ENCODE measurements around the gene TMEM203.
A peak's percentile ranks its signal among the peaks of the same experiment; 100 is the strongest.

The TMEM203 gene

DNA sequence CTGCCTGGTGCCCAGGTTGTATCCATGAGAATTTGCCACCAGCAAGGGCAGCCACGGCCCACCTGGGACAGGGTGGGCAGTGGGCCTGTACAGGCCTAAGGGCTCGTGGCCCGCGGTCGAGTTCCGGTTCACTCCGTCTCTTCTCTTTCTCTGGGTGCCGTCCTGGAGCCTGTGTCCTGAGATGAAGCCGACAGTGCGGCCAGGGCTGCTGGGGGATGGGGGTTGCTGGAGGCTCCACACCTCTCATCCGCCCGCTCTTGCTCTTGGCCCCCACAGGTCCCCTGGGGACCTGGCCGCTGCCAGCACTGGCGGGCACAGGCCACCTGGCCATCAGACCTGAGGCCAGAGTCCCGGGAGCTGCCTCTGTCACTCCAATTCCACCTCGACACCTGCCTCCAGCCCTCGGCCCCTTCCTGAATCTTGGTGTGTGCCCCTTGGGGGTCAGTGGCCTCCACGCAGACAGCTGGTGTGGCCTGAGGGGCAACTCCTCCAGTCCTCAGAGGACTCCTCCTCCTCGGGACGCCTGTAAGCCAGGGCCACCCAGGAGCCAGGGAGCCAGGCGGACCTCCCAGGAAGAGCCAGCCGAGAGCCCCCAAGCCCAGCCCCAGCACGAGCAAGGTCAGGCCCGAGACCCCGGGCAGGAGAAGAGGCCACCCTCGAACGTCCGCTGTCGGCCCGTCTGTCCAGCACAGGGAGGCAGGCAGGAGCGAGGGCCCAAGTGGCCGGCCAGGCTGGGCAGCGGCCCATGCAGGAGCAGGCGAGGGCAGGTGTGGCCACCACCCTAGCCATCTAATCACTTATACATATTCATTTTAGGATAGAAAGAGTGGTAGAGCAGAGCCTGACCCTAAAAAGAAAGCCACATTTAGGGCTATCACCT is 40.8 kb downstream of the TMEM203 start:
- TF ChIP-seq, protein P1, sequence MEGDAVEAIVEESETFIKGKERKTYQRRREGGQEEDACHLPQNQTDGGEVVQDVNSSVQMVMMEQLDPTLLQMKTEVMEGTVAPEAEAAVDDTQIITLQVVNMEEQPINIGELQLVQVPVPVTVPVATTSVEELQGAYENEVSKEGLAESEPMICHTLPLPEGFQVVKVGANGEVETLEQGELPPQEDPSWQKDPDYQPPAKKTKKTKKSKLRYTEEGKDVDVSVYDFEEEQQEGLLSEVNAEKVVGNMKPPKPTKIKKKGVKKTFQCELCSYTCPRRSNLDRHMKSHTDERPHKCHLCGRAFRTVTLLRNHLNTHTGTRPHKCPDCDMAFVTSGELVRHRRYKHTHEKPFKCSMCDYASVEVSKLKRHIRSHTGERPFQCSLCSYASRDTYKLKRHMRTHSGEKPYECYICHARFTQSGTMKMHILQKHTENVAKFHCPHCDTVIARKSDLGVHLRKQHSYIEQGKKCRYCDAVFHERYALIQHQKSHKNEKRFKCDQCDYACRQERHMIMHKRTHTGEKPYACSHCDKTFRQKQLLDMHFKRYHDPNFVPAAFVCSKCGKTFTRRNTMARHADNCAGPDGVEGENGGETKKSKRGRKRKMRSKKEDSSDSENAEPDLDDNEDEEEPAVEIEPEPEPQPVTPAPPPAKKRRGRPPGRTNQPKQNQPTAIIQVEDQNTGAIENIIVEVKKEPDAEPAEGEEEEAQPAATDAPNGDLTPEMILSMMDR (IDR thresholded peaks at IDR 0.05): no peak
- no peak for DNase-seq (ENCODE audit: low spot score)
- no peak overlapping the region for H3K4me3 ChIP-seq
- H3K27ac ChIP-seq: no peak overlapping the region

DNA sequence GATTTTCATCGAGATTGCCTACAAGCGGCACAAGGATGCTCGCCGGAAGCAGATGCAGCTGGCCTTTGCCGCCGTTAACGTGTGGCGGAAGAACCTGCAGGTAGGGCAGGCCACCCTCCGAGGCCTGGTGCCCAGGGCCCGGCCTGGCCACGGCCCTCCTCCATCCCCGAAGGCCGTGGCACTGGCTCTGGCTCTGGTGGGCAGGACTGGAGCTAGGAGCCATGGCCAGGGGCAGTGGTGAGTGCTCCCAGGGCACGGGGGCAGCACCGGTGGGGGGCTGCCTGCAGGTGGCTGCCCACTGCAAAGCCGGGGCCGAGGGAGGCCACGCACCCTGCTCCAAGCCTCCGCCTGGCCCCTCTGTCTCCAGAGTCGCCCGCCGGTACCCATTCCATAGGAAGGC is 41.6 kb downstream of the TMEM203 start:
- Histone ChIP-seq H3K27ac (no peak overlapping the region), H3K4me3 (no peak overlapping the region)
- TF ChIP-seq, protein P1 (IDR thresholded peaks at IDR 0.05): no peak
- DNase-seq (ENCODE audit: low spot score): no peak

DNA sequence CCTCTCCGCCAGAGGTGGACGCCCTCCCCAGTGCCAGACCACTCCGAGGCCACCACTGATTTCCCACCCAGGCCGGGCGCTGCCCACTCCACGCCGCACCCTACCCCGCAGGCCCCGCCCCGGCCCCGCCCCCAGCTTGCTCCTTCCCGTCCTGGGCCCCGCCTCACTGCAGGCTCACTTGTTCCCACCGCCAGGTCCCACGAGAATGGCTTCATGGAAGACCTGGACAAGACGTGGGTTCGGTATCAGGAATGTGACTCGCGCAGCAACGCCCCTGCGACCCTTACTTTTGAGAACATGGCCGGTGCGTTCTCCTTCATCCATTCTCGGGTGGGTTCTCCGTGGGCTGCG is 42.1 kb downstream of the TMEM203 start:
- no peak for DNase-seq (ENCODE audit: low spot score)
- Histone ChIP-seq H3K27ac (no peak overlapping the region), H3K4me3 (peak overlapping the region; percentile 67)
- TF ChIP-seq, protein P1 (IDR thresholded peaks at IDR 0.05): no peak

DNA sequence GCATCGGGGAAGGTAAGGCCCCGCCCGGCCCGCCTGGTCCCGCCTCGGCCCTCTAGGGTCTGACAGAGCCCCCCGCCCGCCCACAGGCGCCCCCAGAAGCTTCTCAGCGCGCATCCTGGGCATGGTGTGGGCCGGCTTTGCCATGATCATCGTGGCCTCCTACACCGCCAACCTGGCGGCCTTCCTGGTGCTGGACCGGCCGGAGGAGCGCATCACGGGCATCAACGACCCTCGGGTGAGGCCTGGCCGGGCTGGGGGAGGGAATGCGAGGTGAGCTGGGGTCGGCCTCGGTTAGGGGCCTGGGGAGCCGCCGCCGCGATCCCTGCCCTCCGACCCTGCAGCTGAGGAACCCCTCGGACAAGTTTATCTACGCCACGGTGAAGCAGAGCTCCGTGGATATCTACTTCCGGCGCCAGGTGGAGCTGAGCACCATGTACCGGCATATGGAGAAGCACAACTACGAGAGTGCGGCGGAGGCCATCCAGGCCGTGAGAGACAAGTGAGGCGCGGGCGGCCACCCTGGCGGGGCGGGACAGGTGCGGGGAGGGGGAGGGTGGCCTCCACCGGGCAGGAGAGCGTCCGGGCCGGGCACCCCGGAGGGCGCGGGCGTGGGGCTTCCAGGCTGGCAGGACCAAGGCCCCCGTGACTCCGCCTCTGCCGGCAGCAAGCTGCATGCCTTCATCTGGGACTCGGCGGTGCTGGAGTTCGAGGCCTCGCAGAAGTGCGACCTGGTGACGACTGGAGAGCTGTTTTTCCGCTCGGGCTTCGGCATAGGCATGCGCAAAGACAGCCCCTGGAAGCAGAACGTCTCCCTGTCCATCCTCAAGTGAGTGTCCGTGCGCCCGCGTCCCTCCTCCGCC is 42.7 kb downstream of the TMEM203 start:
- TF ChIP-seq, protein P1 (IDR thresholded peaks at IDR 0.05): no peak
- H3K4me3 ChIP-seq: peak overlapping the region; percentile 67
- no peak overlapping the region for H3K27ac ChIP-seq
- no peak for DNase-seq (ENCODE audit: low spot score)

DNA sequence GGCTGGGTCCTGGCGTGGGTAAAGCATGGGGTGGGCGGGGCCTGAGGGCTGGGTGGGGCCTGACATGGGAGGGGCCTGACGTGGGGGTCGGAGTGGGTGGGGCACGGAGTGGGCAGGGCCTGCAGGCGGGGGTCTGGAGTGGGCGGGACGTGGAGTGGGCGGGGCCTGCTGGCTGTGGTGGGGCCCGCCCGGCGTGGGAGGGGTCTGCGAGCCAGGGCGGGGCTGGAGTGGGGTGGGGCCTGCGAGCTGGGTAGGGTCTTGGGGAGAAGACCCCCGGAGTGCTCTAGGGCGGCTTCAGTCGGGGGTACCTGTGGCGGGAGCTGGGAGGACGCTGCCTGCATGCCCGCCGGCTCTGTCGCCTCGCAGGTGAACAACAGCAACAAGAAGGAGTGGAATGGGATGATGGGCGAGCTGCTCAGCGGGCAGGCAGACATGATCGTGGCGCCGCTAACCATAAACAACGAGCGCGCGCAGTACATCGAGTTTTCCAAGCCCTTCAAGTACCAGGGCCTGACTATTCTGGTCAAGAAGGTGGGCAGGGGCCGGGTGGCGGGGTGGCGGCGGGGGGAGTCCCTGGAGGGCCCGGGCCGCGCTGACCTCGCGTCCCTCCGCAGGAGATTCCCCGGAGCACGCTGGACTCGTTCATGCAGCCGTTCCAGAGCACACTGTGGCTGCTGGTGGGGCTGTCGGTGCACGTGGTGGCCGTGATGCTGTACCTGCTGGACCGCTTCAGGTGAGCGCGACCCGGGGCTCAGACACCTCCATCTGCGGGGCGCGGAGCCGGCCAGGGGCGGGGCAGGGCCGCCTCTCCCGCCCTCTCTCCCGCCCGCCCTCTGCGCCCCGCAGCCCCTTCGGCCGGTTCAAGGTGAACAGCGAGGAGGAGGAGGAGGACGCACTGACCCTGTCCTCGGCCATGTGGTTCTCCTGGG is 43.6 kb downstream of the TMEM203 start:
- H3K4me3 ChIP-seq: peak overlapping the region; percentile 33
- no peak for DNase-seq (ENCODE audit: low spot score)
- H3K27ac ChIP-seq: no peak overlapping the region
- TF ChIP-seq, protein P1 (IDR thresholded peaks at IDR 0.05): no peak

DNA sequence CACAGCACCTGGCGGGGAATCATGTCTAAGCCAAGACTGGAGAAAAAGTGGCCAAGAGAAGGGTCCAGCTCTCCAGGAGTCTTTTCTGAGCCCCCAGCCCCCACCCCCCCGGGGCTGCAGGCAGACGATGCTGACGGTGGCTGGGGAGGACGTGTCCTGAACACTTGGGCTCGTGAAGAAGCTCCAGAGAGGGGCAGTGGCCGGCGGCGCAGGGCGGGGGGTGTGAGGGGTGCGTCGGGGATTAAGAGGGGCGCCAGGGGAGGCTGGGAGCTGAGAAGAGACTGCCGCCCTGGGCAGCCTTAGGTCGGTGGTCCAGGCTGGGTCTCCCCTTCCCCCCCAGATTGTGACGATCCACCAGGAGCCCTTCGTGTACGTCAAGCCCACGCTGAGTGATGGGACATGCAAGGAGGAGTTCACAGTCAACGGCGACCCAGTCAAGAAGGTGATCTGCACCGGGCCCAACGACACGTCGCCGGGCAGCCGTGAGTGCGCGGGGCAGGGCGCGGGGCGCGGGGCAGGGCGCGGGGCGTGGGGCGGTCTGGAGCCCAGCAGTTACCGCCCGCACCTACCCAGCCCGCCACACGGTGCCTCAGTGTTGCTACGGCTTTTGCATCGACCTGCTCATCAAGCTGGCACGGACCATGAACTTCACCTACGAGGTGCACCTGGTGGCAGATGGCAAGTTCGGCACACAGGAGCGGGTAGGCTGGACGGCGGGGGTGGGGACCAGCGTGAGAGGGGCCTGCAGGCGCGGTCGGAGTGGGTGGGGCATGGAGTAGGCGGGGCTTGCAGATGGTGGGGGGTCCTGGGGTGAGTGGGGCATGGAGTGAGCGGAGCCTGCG is 44.5 kb downstream of the TMEM203 start:
- Histone ChIP-seq H3K27ac (no peak overlapping the region), H3K4me3 (no peak overlapping the region)
- TF ChIP-seq, protein P1 (IDR thresholded peaks at IDR 0.05): no peak
- no peak for DNase-seq (ENCODE audit: low spot score)

Data from coronary artery (tissue), 2 donors.